Vagina (tissue), 2 donors: ENCODE measurements around the gene TBC1D7.

Experiments used
- POLR2A ChIP-seq, 2 donors: fragments of 450-650 bp; IDR thresholded peaks; one replicate each; pipeline ENCODE4 v1.6.1; 2017; ENCODE audit warnings: antibody characterized with exemption in 2 of 2, mild to moderate bottlenecking in 2 of 2, moderate library complexity in 2 of 2
- POLR2AphosphoS5 ChIP-seq, 2 donors: sonication (generic); formaldehyde crosslinking; IDR thresholded peaks; one replicate each; pipeline ENCODE4 v1.9.0; 2017; ENCODE audit warnings: antibody characterized with exemption in 2 of 2, mild to moderate bottlenecking in 2 of 2, low read depth in 1 of 2; ENCODE audit not compliant: insufficient read depth in 1 of 2
- TF ChIP-seq, protein P1 (sequence below), 3 experiments: fragments of 450-650 bp in 2 of 3; fragments of 200-600 bp in 1 of 3; sonication (generic) in 1 of 3; IDR thresholded peaks; one replicate each; pipeline ENCODE4 v1.5.1; 2017 to 2019; ENCODE audit warnings: antibody characterized with exemption in 3 of 3, mild to moderate bottlenecking in 2 of 3, moderate library complexity in 2 of 3

DNA sequence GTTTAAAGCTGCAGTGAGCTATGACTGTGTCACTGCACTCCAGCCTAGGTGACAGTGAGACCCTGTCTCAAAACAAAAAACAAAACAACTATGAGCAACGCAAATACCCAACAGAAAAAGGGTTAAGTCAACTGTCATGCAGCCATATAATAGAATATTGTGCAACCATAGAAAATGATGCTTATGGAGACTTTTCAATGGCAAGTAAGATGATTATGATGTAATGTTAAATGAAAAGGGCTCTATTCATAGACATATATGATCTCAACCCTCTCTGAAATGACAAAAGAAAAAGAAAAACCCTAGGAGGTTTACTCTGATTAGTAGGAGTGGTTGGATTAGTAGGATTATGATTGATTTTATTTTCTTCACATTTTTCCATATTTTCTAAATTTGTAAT is 41.3 kb upstream of the TBC1D7 start:
- TF ChIP-seq, protein P1, sequence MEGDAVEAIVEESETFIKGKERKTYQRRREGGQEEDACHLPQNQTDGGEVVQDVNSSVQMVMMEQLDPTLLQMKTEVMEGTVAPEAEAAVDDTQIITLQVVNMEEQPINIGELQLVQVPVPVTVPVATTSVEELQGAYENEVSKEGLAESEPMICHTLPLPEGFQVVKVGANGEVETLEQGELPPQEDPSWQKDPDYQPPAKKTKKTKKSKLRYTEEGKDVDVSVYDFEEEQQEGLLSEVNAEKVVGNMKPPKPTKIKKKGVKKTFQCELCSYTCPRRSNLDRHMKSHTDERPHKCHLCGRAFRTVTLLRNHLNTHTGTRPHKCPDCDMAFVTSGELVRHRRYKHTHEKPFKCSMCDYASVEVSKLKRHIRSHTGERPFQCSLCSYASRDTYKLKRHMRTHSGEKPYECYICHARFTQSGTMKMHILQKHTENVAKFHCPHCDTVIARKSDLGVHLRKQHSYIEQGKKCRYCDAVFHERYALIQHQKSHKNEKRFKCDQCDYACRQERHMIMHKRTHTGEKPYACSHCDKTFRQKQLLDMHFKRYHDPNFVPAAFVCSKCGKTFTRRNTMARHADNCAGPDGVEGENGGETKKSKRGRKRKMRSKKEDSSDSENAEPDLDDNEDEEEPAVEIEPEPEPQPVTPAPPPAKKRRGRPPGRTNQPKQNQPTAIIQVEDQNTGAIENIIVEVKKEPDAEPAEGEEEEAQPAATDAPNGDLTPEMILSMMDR (IDR thresholded peaks at IDR 0.05), result no peak
- TF ChIP-seq POLR2A (IDR thresholded peaks at IDR 0.05) (no peak), POLR2AphosphoS5 (IDR thresholded peaks at IDR 0.05; ENCODE audit: insufficient read depth in 1 of 2, low read depth in 1 of 2) (no peak)
